ENCODE data around the gene CLPX. TPM values are rescaled to one million over a fixed set of nuclear protein-coding genes. Genes with fewer than 3 reads are reported as not detected.
"Not testable (repeated sequence)": the region's sequence is repeated elsewhere in the genome, so short reads cannot be mapped to it uniquely, and the experiment has no call there.

Gene CLPX
- polyA plus RNA-seq, 1 experiment: 13.3 TPM

- Histone ChIP-seq H3K36me3 (ENCODE audit: control insufficient read depth, insufficient read depth, low read length) (peaks cover 2% of the 10 kb centered on the region; the same call in 1 of the 2 replicates), H3K27me3 (ENCODE audit: control insufficient read depth, insufficient read depth, low read length) (no peaks in the 10 kb centered on the region), H3K4me3 (ENCODE audit: low read depth, low read length) (no peak overlapping the region)
- no peak for DNase-seq (ENCODE audit: low read depth)
- TF ChIP-seq, protein P1, sequence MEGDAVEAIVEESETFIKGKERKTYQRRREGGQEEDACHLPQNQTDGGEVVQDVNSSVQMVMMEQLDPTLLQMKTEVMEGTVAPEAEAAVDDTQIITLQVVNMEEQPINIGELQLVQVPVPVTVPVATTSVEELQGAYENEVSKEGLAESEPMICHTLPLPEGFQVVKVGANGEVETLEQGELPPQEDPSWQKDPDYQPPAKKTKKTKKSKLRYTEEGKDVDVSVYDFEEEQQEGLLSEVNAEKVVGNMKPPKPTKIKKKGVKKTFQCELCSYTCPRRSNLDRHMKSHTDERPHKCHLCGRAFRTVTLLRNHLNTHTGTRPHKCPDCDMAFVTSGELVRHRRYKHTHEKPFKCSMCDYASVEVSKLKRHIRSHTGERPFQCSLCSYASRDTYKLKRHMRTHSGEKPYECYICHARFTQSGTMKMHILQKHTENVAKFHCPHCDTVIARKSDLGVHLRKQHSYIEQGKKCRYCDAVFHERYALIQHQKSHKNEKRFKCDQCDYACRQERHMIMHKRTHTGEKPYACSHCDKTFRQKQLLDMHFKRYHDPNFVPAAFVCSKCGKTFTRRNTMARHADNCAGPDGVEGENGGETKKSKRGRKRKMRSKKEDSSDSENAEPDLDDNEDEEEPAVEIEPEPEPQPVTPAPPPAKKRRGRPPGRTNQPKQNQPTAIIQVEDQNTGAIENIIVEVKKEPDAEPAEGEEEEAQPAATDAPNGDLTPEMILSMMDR (IDR thresholded peaks at IDR 0.05; ENCODE audit: insufficient read depth, low read depth, low read length): no peak
- ChIA-PET CTCF (no interaction called here), POLR2A (no interaction called here)
These were observed 38.7 kb downstream of the CLPX start for GRCh38 chr15:65146438-65146837.

- DNase-seq (ENCODE audit: low read depth); H3K36me3 ChIP-seq (ENCODE audit: control insufficient read depth, insufficient read depth, low read length); H3K27me3 ChIP-seq (ENCODE audit: control insufficient read depth, insufficient read depth, low read length); H3K4me3 ChIP-seq (ENCODE audit: low read depth, low read length); POLR2A ChIA-PET: not testable (repeated sequence)
- CTCF ChIA-PET: interaction anchor here (0.6 kb wide), 2 partner anchors 15 to 19 kb away, joined by 3 read pairs; no protein-coding TSS in a partner anchor
These were observed 46.5 kb downstream of the CLPX start for GRCh38 chr15:65138631-65139030.

GRCh38 chr15:65137893-65138292, 47.2 kb downstream of the CLPX start:
- CTCF ChIA-PET: interaction anchor here (0.6 kb wide), 1 partner anchor 18 kb away, joined by 3 read pairs; no protein-coding TSS in a partner anchor
- POLR2A ChIA-PET; H3K4me3 ChIP-seq (ENCODE audit: low read depth, low read length); DNase-seq (ENCODE audit: low read depth); H3K27me3 ChIP-seq (ENCODE audit: control insufficient read depth, insufficient read depth, low read length); H3K36me3 ChIP-seq (ENCODE audit: control insufficient read depth, insufficient read depth, low read length): not testable (repeated sequence)

GRCh38 chr15:65137089-65137488, 48.1 kb downstream of the CLPX start:
- DNase-seq (ENCODE audit: low read depth); H3K4me3 ChIP-seq (ENCODE audit: low read depth, low read length); H3K36me3 ChIP-seq (ENCODE audit: control insufficient read depth, insufficient read depth, low read length); CTCF ChIA-PET; POLR2A ChIA-PET; H3K27me3 ChIP-seq (ENCODE audit: control insufficient read depth, insufficient read depth, low read length): not testable (repeated sequence)

- CTCF ChIA-PET: interaction anchor here (1.2 kb wide), 1 partner anchor 14 kb away, joined by 3 read pairs; no protein-coding TSS in a partner anchor
- POLR2A ChIA-PET: interaction anchor here (0.6 kb wide), 1 partner anchor 111 kb away, joined by 3 read pairs; no protein-coding TSS in a partner anchor
- Histone ChIP-seq H3K4me3 (ENCODE audit: low read depth, low read length) (no peak overlapping the region), H3K27me3 (ENCODE audit: control insufficient read depth, insufficient read depth, low read length) (no peaks in the 10 kb centered on the region), H3K36me3 (ENCODE audit: control insufficient read depth, insufficient read depth, low read length) (no peaks in the 10 kb centered on the region)
- no peak for DNase-seq (ENCODE audit: low read depth)
- TF ChIP-seq, protein P1 (IDR thresholded peaks at IDR 0.05; ENCODE audit: insufficient read depth, low read depth, low read length): no peak
These were observed 50.6 kb downstream of the CLPX start for GRCh38 chr15:65134538-65134937.

DNA sequence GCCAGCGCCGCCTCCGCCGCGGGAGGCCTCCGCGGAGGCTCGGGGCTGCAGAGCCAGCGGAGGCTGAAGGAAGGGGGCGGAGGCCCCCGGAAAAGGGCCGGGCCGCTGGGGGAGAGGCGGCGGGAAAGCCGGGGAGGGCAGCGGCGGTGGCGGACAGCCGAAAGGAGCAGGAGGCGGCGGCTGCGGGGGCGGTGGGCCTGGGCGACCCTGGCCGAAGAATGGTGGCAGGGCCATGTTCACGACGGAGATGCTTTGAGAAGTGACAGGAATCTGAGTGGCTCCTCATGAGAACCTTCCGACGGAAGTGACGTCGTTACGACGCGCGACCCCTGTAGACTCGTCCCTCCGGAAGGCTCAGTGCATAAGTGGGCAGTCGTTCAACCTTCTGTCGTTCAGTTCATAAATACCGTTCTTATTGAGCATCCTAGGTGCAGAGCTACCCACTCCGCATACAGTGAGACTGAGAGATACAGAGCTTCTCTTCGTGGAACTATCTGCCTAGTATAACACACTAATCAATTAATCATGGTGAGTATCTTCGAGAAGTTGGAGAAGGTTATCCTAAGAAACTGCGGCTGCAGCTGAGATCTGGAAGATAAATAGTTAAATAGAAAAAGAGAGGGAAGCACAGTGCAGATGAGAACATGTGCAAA, 51.5 kb downstream of the CLPX start, which contains the start of gene PDCD7:
Gene PDCD7 (minus strand): TSS at position 261 of the 653 bp plus-strand sequence. CDS start 27 bp downstream, at position 234.
- CTCF ChIA-PET: interaction anchor here (1.2 kb wide), 1 partner anchor 15 kb away, joined by 3 read pairs; no protein-coding TSS in a partner anchor
- peak; percentile 57 for DNase-seq (ENCODE audit: low read depth)
- H3K27me3 ChIP-seq (ENCODE audit: control insufficient read depth, insufficient read depth, low read length): no peaks in the 10 kb centered on the region
- POLR2A ChIA-PET: interaction anchor here (0.6 kb wide), 1 partner anchor 112 kb away, joined by 3 read pairs; no protein-coding TSS in a partner anchor
- H3K4me3 ChIP-seq (ENCODE audit: low read depth, low read length): peak within 1 kb of the TSS; percentile 62
- TF ChIP-seq, protein P1 (IDR thresholded peaks at IDR 0.05; ENCODE audit: insufficient read depth, low read depth, low read length): no peak
- H3K36me3 ChIP-seq (ENCODE audit: control insufficient read depth, insufficient read depth, low read length): peaks cover 4% of the 10 kb centered on the region; the same call in 1 of the 2 replicates

Data from BJ (cell line).